ENCODE data around the gene IRF3. TPM values are rescaled to one million over a fixed set of nuclear protein-coding genes. Genes with fewer than 3 reads are reported as not detected.

IRF3 gene
- total RNA-seq, 1 experiment from 2014 or later, result 131 TPM

DNA sequence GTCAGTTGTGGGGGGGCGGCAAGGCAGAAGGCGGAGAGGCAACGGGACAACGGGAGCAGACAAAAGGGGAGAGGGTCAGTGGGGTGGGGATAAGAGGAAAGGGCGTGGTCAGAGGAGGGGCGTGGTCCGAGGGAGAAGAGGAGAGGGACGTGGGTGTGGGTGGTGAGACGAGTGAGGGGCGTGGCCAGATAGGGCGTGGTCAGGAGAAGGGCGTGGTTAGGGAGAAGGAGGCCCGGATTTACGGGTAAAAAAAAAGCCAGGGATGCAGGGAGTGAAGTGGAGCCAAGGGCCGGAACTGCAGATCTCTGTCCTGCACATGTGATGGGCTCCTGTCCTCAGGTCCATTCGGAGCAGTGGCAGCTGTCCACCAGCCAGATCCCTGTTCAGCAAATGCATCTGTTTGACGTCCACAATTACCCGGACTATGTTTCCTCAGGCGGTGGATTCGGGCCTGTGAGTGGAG is 46.8 kb upstream of the IRF3 start:
- H3K4me1 Mint-ChIP-seq (ENCODE audit: low read depth, unreplicated experiment), result peaks cover 24% of the 10 kb centered on the region
- POLR2A ChIA-PET, result no interaction called here
- H3K27ac Mint-ChIP-seq (ENCODE audit: unreplicated experiment), result peak overlapping the region; percentile 54
- Histone ChIP-seq H3K4me1 (peaks cover 8% of the 10 kb centered on the region; the same call in 1 of the 2 replicates), H3K36me3 (ENCODE audit: control insufficient read depth, insufficient read depth, low read length) (no peaks in the 10 kb centered on the region), H3K9me3 (no peaks in the 10 kb centered on the region), H3K4me3 (ENCODE audit: low read depth, low read length) (no peak overlapping the region), H3K27me3 (replicated peaks; ENCODE audit: control insufficient read depth, insufficient read depth, low read length) (no peaks in the 10 kb centered on the region)
- H3K9me3 Mint-ChIP-seq (ENCODE audit: unreplicated experiment), result peaks cover 8% of the 10 kb centered on the region
- BruUV-seq (replicated peaks), result no TSS peak
- DNase-seq, result peak; percentile 49 to 78
- H3K36me3 Mint-ChIP-seq (ENCODE audit: insufficient read depth, unreplicated experiment), result peaks cover 14% of the 10 kb centered on the region
- intact Hi-C loops (cut with micrococcal nuclease; ENCODE audit: unreplicated experiment), result loop anchor here (5.0 kb wide), 1 partner anchor 55 kb away; the partner anchor contains the start of gene AP2A1
- no peaks in the 10 kb centered on the region for H3K27me3 Mint-ChIP-seq (ENCODE audit: insufficient read depth, unreplicated experiment)
- H3K4me3 Mint-ChIP-seq (ENCODE audit: unreplicated experiment), result no peak overlapping the region
- TF ChIP-seq, protein P1, sequence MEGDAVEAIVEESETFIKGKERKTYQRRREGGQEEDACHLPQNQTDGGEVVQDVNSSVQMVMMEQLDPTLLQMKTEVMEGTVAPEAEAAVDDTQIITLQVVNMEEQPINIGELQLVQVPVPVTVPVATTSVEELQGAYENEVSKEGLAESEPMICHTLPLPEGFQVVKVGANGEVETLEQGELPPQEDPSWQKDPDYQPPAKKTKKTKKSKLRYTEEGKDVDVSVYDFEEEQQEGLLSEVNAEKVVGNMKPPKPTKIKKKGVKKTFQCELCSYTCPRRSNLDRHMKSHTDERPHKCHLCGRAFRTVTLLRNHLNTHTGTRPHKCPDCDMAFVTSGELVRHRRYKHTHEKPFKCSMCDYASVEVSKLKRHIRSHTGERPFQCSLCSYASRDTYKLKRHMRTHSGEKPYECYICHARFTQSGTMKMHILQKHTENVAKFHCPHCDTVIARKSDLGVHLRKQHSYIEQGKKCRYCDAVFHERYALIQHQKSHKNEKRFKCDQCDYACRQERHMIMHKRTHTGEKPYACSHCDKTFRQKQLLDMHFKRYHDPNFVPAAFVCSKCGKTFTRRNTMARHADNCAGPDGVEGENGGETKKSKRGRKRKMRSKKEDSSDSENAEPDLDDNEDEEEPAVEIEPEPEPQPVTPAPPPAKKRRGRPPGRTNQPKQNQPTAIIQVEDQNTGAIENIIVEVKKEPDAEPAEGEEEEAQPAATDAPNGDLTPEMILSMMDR (IDR thresholded peaks at IDR 0.05; ENCODE audit: insufficient read depth in 1 of 2, low read depth in 1 of 2, low read length in 1 of 2, severe bottlenecking in 1 of 2, unreplicated experiment in 1 of 2), result no peak
- CTCF ChIA-PET, result interaction anchor here (0.9 kb wide), 1 partner anchor 70 kb away, joined by 4 read pairs; the partner anchor contains the start of gene SCAF1

- Histone ChIP-seq H3K4me1 (peaks cover 8% of the 10 kb centered on the region; the same call in 1 of the 2 replicates), H3K9me3 (no peaks in the 10 kb centered on the region), H3K36me3 (ENCODE audit: control insufficient read depth, insufficient read depth, low read length) (no peaks in the 10 kb centered on the region), H3K4me3 (ENCODE audit: low read depth, low read length) (no peak overlapping the region), H3K27me3 (replicated peaks; ENCODE audit: control insufficient read depth, insufficient read depth, low read length) (no peaks in the 10 kb centered on the region)
- CTCF ChIA-PET, result no interaction called here
- TF ChIP-seq, protein P1 (IDR thresholded peaks at IDR 0.05; ENCODE audit: insufficient read depth in 1 of 2, low read depth in 1 of 2, low read length in 1 of 2, severe bottlenecking in 1 of 2, unreplicated experiment in 1 of 2), result no peak
- Mint-ChIP-seq H3K27me3 (ENCODE audit: insufficient read depth, unreplicated experiment) (no peaks in the 10 kb centered on the region), H3K27ac (ENCODE audit: unreplicated experiment) (no peak overlapping the region), H3K4me3 (ENCODE audit: unreplicated experiment) (no peak overlapping the region), H3K4me1 (ENCODE audit: low read depth, unreplicated experiment) (peaks cover 23% of the 10 kb centered on the region), H3K36me3 (ENCODE audit: insufficient read depth, unreplicated experiment) (peaks cover 14% of the 10 kb centered on the region), H3K9me3 (ENCODE audit: unreplicated experiment) (peaks cover 5% of the 10 kb centered on the region)
- no TSS peak for BruUV-seq (replicated peaks)
- POLR2A ChIA-PET, result interaction anchor here (0.6 kb wide), 1 partner anchor 1074 kb away, joined by 3 read pairs; the partner anchor contains the start of gene DBP
- intact Hi-C loops (cut with micrococcal nuclease; ENCODE audit: unreplicated experiment), result loop anchor here (5.0 kb wide), 1 partner anchor 57 kb away; the partner anchor contains the start of gene AP2A1
- DNase-seq, result no peak
Observed at GRCh38 chr19:49710372-49710951, 44.8 kb upstream of the IRF3 start.

- TF ChIP-seq, protein P1 (IDR thresholded peaks at IDR 0.05; ENCODE audit: insufficient read depth in 1 of 2, low read depth in 1 of 2, low read length in 1 of 2, severe bottlenecking in 1 of 2, unreplicated experiment in 1 of 2), result no peak
- Mint-ChIP-seq H3K27me3 (ENCODE audit: insufficient read depth, unreplicated experiment) (peaks cover 3% of the 10 kb centered on the region), H3K9me3 (ENCODE audit: unreplicated experiment) (no peaks in the 10 kb centered on the region), H3K27ac (ENCODE audit: unreplicated experiment) (no peak overlapping the region), H3K4me3 (ENCODE audit: unreplicated experiment) (no peak overlapping the region), H3K36me3 (ENCODE audit: insufficient read depth, unreplicated experiment) (no peaks in the 10 kb centered on the region), H3K4me1 (ENCODE audit: low read depth, unreplicated experiment) (peaks cover 6% of the 10 kb centered on the region)
- Histone ChIP-seq H3K4me3 (ENCODE audit: low read depth, low read length) (no peak overlapping the region), H3K4me1 (no peaks in the 10 kb centered on the region), H3K36me3 (ENCODE audit: control insufficient read depth, insufficient read depth, low read length) (no peaks in the 10 kb centered on the region), H3K9me3 (no peaks in the 10 kb centered on the region), H3K27me3 (replicated peaks; ENCODE audit: control insufficient read depth, insufficient read depth, low read length) (no peaks in the 10 kb centered on the region)
- intact Hi-C loops (cut with micrococcal nuclease; ENCODE audit: unreplicated experiment), result no loop called here
- ChIA-PET POLR2A (no interaction called here), CTCF (interaction anchor here (0.6 kb wide), 1 partner anchor 136 kb away, joined by 3 read pairs; no protein-coding TSS in a partner anchor)
- no peak for DNase-seq
- BruUV-seq (replicated peaks), result no TSS peak
Observed at GRCh38 chr19:49705919-49706318, 40.3 kb upstream of the IRF3 start.
